K562 (cell line): ENCODE measurements around the gene FAM161B. TPM values are rescaled to one million over a fixed set of nuclear protein-coding genes. Genes with fewer than 3 reads are reported as not detected.

Source experiments
- ATAC-seq: fragments of 200-7000 bp; cut with Tn5 transposase; 3 replicates; pipeline ENCODE4 v1.9.1; 2020; ENCODE audit warnings: moderate library complexity
- BruUV-seq: library from RNA; stranded (reverse); fragments of 400-500 nt; replicated peaks from 2 replicates; lab custom pipeline; 2021; lab: Mats Ljungman, UMichigan
- CTCF ChIA-PET: fragments of 300-600 bp; formaldehyde crosslinking; extraction: SDS; loops from one replicate; lab custom pipeline; 2021; ENCODE audit warnings: low intra/inter-chr PET ratio; lab: Yijun Ruan, JAX
- POLR2A ChIA-PET: fragments of 300-600, 350-650 bp; sonication (Branson Sonifier 250); formaldehyde crosslinking; extraction: SDS; loops from one replicate; lab custom pipeline; 2021; ENCODE audit warnings: antibody characterized with exemption, inconsistent platforms; lab: Yijun Ruan, JAX
- DNase-seq, 4 experiments: peaks; one replicate each; pipeline versions ENCODE4 v3.0.0 to v3.0.0-alpha.2; 2011 to 2018; ENCODE audit warnings: low spot score in 3 of 4, mixed read lengths in 3 of 4; ENCODE audit errors: extremely low read depth in 1 of 4
- FAIRE-seq: peaks from 2 replicates; lab custom pipeline; 2011; peaks lifted over from hg19 to GRCh38; lab: Jason Lieb, UNC
- H2AFZ ChIP-seq: 2 replicates; pipeline ENCODE4 v1.6.0; 2011; ENCODE audit warnings: low read depth, low read length, control low read depth, inconsistent platforms
- H3K27ac ChIP-seq: fragments of 200-600 bp; 3 replicates; pipeline ENCODE4 v1.8.0; 2011; ENCODE audit warnings: low read depth, mild to moderate bottlenecking, control low read depth, inconsistent platforms, low read length, moderate library complexity, mixed read lengths; ENCODE audit errors: extremely low read depth
- H3K27me3 ChIP-seq, 2 experiments: fragments of 300-600 bp in 1 of 2; 2 replicates in 1 of 2; 3 replicates in 1 of 2; pipeline versions ENCODE4 v1.6.0 to v1.8.0; 2011; ENCODE audit warnings: inconsistent platforms in 2 of 2, low read length in 2 of 2, mild to moderate bottlenecking in 1 of 2, mixed read lengths in 1 of 2, moderate library complexity in 1 of 2; ENCODE audit not compliant: control insufficient read depth in 2 of 2, insufficient read depth in 2 of 2
- H3K36me3 ChIP-seq: fragments of 300-600 bp; 3 replicates; pipeline ENCODE4 v1.8.0; 2011; ENCODE audit warnings: mild to moderate bottlenecking, low read length, inconsistent platforms; ENCODE audit not compliant: control insufficient read depth, insufficient read depth
- H3K4me1 ChIP-seq, 2 experiments: fragments of 200-600 bp in 1 of 2; replicated peaks in 1 of 2; 2 replicates in 1 of 2; 3 replicates in 1 of 2; pipeline versions ENCODE4 v1.5.1 to v1.8.0; 2011; ENCODE audit warnings: inconsistent platforms in 2 of 2, low read length in 2 of 2, mild to moderate bottlenecking in 1 of 2, mixed read lengths in 1 of 2, moderate library complexity in 1 of 2; ENCODE audit not compliant: control insufficient read depth in 2 of 2, insufficient read depth in 2 of 2
- H3K4me2 ChIP-seq: 2 replicates; pipeline ENCODE4 v1.6.1; 2011; ENCODE audit warnings: low read length, control low read depth, inconsistent platforms, mixed read lengths; ENCODE audit not compliant: insufficient read depth
- H3K4me3 ChIP-seq: fragments of 200-600 bp; sonication (generic), shearing (Covaris generic); 2 replicates; pipeline ENCODE4 v1.5.1; 2016; ENCODE audit warnings: control low read depth, inconsistent platforms
- H3K79me2 ChIP-seq: fragments of 200-600 bp; 3 replicates; pipeline ENCODE4 v1.8.0; 2011; ENCODE audit warnings: low read length, inconsistent platforms; ENCODE audit not compliant: control insufficient read depth, insufficient read depth
- H3K9ac ChIP-seq, 2 experiments: 2 replicates each; pipeline versions ENCODE4 v1.6.0 to v1.6.1; 2011; ENCODE audit warnings: low read depth in 2 of 2, low read length in 2 of 2, control low read depth in 1 of 2, inconsistent platforms in 1 of 2, mild to moderate bottlenecking in 1 of 2, mixed read lengths in 1 of 2; ENCODE audit not compliant: insufficient read depth in 1 of 2
- H3K9me1 ChIP-seq: one replicate; pipeline ENCODE4 v1.6.0; 2011; ENCODE audit warnings: inconsistent platforms, mild to moderate bottlenecking, low read length, moderate library complexity; ENCODE audit not compliant: control insufficient read depth, insufficient read depth
- H3K9me3 ChIP-seq: replicated peaks from 2 replicates; pipeline ENCODE4 v1.5.1; 2011; ENCODE audit warnings: low read depth, low read length, inconsistent platforms; ENCODE audit not compliant: control insufficient read depth, insufficient read depth
- H4K20me1 ChIP-seq: replicated peaks from 2 replicates; pipeline ENCODE4 v1.6.1; 2011; ENCODE audit warnings: low read length, inconsistent platforms, mixed read lengths; ENCODE audit not compliant: control insufficient read depth, insufficient read depth
- CBX1 ChIP-seq: sonication (generic); IDR thresholded peaks from 2 replicates; pipeline ENCODE4 v1.6.1; 2016; ENCODE audit warnings: antibody characterized with exemption, low read depth, mild to moderate bottlenecking
- NFIC ChIP-seq: fragments of 450-650 bp; IDR thresholded peaks from 2 replicates; pipeline ENCODE4 v1.6.1; 2017; ENCODE audit warnings: mild to moderate bottlenecking, inconsistent platforms
- WGBS: fragments of 100-300 bp; shearing (Covaris generic); methylation state at CpG from one replicate; pipeline ENCODE4 v1.1.6; 2016; ENCODE audit warnings: low coverage, mixed read lengths; ENCODE audit not compliant: insufficient coverage; ENCODE audit errors: missing lambda C conversion rate; 5-methylcytosine and 5-hydroxymethylcytosine counted together
- in situ Hi-C: fragments of 300-500 bp; cut with MboI; formaldehyde crosslinking; loops from 4 replicates; pipeline ENCODE4 v1.15.0; 2018; ENCODE audit warnings: inconsistent platforms, mixed read lengths
- intact Hi-C: fragments of 100-400 bp; cut with micrococcal nuclease; formaldehyde crosslinking; loops from 2 replicates; pipeline ENCODE4 v1.14.2; 2022
- polyA plus RNA-seq, 8 experiments: library from polyadenylated mRNA; depleted of rRNA in 4 of 8; stranded (reverse) in 5 of 8; unstranded in 3 of 8; fragments of >200 nt; fragmentation: Nextera tagmentation in 2 of 8; fragmentation: Illumina TruSeq in 1 of 8; extraction: Ambion mirVana in 2 of 8; extraction: Trizol in 1 of 8; gene quantifications; 2 replicates each; pipeline versions ENCODE4 v1.2.1 to v1.2.3, GENCODE V29; 2011 to 2014; ENCODE audit warnings: inconsistent platforms in 1 of 8, missing spikeins in 1 of 8
- total RNA-seq, 7 experiments: library from RNA; depleted of rRNA in 6 of 7; stranded (reverse); fragments of >200 nt in 6 of 7; fragmentation: Illumina TruSeq in 2 of 7; extraction: Trizol in 2 of 7; gene quantifications; 2 replicates each; pipeline versions ENCODE4 v1.2.1 to v1.2.3, GENCODE V29; 2011 to 2021; ENCODE audit warnings: low replicate concordance in 1 of 7
- TF ChIP-seq, protein P1 (sequence below): fragments of 200-600 bp; sonication (generic); IDR thresholded peaks from one replicate; pipeline ENCODE4 v1.6.1; 2012; ENCODE audit warnings: mild to moderate bottlenecking, low read depth, low read length, inconsistent platforms

Gene FAM161B
- total and polyA plus RNA-seq, 9 of the 15 experiments (the other 6 are each of a cell fraction or from before 2014, with no cell fraction given), result 0.15 to 1.3 (median 0.84) TPM

DNA sequence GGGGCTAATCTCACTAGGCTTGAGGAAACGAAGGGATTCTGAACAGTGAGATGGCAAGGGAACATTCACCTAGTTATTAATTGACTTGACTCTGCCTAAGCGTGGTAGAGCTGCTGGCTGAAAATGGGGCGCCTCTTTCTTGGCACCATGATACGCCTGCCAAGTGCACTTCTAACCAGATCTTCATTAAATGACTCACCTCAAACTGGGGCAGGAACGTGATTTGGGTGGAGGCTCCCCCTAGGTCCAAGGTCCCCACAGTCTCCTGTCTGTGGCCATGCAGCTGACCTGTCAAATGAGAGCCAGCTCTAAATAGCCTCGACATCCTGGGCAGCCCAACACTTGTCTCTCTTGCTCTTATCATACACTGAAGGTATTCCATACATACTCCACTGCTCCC, 26.2 kb upstream of the FAM161B start:
- no peak overlapping the region for H3K4me3 ChIP-seq
- H3K9ac ChIP-seq, result no peak overlapping the region
- H3K4me1 ChIP-seq, result no peaks in the 10 kb centered on the region; a peak in 2 of 5 replicates
- no peaks in the 10 kb centered on the region for H3K9me3 ChIP-seq
- peaks cover 21% of the 10 kb centered on the region; the same call in 1 of the 3 replicates for H3K36me3 ChIP-seq
- ATAC-seq (no peak), FAIRE-seq (no peak), DNase-seq (no peak)
- no peaks in the 10 kb centered on the region for H3K79me2 ChIP-seq
- no peaks in the 10 kb centered on the region for H4K20me1 ChIP-seq
- H3K27me3 ChIP-seq, result no peaks in the 10 kb centered on the region
- intact Hi-C loops (no loop called here), in situ Hi-C loops (no loop called here)
- ChIA-PET CTCF (no interaction called here), POLR2A (interaction anchor here (0.5 to 1.3 kb wide), 2 partner anchors 14 to 18 kb away, joined by 3 read pairs; no protein-coding TSS in a partner anchor)
- no TSS peak for BruUV-seq
- TF ChIP-seq CBX1, result no peak
- H2AFZ ChIP-seq, result no peak overlapping the region
- H3K4me2 ChIP-seq, result no peak overlapping the region
- 75% methylated on average over 6 of the region's 6 CpGs for WGBS
- H3K9me1 ChIP-seq, result no peaks in the 10 kb centered on the region
- no peak overlapping the region for H3K27ac ChIP-seq

DNA sequence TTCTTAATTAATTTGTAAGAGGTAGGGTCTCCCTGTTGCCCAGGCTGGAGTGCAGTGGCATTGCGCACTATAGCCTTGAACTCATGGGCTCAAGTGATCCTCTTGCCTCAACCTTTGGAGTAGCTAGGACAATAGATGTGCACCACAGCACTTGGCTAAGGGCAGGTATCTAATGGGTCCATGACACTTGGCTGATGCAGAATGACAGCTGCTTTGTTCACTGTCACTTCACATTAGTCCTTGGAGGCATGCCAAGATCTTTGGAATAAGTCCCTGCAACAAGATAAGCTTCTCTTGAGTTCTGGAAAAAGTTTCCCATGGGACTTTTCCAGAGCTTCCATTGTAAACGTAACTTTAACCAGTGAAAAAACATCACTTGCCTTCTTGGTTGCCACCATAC, 23.6 kb upstream of the FAM161B start:
- Histone ChIP-seq H3K36me3 (peaks cover 31% of the 10 kb centered on the region; the same call in 1 of the 3 replicates), H3K4me2 (no peak overlapping the region), H3K27me3 (no peaks in the 10 kb centered on the region), H3K27ac (no peak overlapping the region), H2AFZ (no peak overlapping the region)
- in situ Hi-C loops (no loop called here), intact Hi-C loops (no loop called here)
- peak; percentile 56 for FAIRE-seq
- CTCF ChIA-PET, result no interaction called here
- peak in 1 of 4 experiments; percentile 17 for DNase-seq
- TF ChIP-seq NFIC, result peak; percentile 49
- TF ChIP-seq, protein P1, sequence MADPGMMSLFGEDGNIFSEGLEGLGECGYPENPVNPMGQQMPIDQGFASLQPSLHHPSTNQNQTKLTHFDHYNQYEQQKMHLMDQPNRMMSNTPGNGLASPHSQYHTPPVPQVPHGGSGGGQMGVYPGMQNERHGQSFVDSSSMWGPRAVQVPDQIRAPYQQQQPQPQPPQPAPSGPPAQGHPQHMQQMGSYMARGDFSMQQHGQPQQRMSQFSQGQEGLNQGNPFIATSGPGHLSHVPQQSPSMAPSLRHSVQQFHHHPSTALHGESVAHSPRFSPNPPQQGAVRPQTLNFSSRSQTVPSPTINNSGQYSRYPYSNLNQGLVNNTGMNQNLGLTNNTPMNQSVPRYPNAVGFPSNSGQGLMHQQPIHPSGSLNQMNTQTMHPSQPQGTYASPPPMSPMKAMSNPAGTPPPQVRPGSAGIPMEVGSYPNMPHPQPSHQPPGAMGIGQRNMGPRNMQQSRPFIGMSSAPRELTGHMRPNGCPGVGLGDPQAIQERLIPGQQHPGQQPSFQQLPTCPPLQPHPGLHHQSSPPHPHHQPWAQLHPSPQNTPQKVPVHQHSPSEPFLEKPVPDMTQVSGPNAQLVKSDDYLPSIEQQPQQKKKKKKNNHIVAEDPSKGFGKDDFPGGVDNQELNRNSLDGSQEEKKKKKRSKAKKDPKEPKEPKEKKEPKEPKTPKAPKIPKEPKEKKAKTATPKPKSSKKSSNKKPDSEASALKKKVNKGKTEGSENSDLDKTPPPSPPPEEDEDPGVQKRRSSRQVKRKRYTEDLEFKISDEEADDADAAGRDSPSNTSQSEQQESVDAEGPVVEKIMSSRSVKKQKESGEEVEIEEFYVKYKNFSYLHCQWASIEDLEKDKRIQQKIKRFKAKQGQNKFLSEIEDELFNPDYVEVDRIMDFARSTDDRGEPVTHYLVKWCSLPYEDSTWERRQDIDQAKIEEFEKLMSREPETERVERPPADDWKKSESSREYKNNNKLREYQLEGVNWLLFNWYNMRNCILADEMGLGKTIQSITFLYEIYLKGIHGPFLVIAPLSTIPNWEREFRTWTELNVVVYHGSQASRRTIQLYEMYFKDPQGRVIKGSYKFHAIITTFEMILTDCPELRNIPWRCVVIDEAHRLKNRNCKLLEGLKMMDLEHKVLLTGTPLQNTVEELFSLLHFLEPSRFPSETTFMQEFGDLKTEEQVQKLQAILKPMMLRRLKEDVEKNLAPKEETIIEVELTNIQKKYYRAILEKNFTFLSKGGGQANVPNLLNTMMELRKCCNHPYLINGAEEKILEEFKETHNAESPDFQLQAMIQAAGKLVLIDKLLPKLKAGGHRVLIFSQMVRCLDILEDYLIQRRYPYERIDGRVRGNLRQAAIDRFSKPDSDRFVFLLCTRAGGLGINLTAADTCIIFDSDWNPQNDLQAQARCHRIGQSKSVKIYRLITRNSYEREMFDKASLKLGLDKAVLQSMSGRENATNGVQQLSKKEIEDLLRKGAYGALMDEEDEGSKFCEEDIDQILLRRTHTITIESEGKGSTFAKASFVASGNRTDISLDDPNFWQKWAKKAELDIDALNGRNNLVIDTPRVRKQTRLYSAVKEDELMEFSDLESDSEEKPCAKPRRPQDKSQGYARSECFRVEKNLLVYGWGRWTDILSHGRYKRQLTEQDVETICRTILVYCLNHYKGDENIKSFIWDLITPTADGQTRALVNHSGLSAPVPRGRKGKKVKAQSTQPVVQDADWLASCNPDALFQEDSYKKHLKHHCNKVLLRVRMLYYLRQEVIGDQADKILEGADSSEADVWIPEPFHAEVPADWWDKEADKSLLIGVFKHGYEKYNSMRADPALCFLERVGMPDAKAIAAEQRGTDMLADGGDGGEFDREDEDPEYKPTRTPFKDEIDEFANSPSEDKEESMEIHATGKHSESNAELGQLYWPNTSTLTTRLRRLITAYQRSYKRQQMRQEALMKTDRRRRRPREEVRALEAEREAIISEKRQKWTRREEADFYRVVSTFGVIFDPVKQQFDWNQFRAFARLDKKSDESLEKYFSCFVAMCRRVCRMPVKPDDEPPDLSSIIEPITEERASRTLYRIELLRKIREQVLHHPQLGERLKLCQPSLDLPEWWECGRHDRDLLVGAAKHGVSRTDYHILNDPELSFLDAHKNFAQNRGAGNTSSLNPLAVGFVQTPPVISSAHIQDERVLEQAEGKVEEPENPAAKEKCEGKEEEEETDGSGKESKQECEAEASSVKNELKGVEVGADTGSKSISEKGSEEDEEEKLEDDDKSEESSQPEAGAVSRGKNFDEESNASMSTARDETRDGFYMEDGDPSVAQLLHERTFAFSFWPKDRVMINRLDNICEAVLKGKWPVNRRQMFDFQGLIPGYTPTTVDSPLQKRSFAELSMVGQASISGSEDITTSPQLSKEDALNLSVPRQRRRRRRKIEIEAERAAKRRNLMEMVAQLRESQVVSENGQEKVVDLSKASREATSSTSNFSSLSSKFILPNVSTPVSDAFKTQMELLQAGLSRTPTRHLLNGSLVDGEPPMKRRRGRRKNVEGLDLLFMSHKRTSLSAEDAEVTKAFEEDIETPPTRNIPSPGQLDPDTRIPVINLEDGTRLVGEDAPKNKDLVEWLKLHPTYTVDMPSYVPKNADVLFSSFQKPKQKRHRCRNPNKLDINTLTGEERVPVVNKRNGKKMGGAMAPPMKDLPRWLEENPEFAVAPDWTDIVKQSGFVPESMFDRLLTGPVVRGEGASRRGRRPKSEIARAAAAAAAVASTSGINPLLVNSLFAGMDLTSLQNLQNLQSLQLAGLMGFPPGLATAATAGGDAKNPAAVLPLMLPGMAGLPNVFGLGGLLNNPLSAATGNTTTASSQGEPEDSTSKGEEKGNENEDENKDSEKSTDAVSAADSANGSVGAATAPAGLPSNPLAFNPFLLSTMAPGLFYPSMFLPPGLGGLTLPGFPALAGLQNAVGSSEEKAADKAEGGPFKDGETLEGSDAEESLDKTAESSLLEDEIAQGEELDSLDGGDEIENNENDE, result no peak
- TF ChIP-seq, all 486 proteins: peak for 1
- no peaks in the 10 kb centered on the region for H3K9me3 ChIP-seq
- no TSS peak for BruUV-seq
- ATAC-seq, result no peak
- POLR2A ChIA-PET, result no interaction called here
- no peaks in the 10 kb centered on the region for H4K20me1 ChIP-seq
- H3K4me3 ChIP-seq, result no peak overlapping the region
- WGBS, result 64% methylated on average over 2 of the region's 2 CpGs
- no peaks in the 10 kb centered on the region for H3K9me1 ChIP-seq
- no peak overlapping the region for H3K9ac ChIP-seq
- H3K79me2 ChIP-seq, result no peaks in the 10 kb centered on the region
- H3K4me1 ChIP-seq, result no peaks in the 10 kb centered on the region; a peak in 2 of 5 replicates
